Measurements from ENCODE around the gene MRPL46. TPM values are rescaled to one million over a fixed set of nuclear protein-coding genes. Genes with fewer than 3 reads are reported as not detected.

MRPL46 gene
- total and polyA plus RNA-seq, 2 of the 8 experiments (the other 6 are each of a cell fraction or from before 2014, with no cell fraction given) = 17.2 to 24.5 TPM

DNA sequence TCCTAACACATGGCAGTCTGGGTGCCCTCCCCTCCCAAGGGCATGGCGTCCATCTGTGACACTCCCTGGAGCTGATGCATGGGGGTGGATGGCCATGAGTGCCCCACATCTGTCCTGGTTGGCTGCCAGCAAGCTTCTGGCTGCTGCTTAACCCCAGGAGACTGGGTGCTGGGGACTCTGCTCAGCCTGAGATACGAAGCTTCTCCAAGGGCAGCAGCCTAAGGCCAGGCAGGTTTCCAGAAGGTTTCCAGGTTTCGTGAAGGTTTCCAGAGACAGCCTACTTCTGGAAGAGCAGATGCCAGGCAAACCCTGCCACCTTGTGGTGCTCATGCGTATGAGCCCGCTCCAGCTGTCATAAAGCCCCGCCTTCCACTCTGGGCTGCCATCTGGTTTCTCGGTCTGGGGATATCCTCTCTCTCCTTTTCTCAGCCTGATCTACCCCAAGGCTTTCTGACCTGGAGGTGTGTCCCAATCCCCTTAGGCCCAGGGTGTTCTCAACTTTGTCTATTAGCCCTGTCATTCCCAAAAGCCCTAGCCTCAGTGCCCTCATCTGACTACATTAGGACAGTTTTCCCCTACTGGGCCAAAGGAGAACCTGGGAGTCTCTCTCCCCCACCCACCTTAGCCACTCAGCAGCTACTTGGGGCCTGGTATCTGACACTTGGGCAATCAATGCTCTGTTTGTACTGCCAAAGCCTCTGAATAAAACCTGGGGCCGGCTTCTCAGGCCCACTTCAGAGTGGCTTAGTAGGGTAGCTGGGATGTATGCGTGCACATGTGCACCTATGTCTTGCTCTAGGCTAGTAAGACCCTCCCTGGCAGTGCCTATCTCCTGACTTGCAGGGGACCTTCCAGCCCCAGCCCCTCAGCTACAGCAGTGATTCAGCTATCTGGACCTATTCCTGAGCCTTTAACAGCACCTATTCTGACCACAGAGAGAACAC lies 12.0 kb downstream of the MRPL46 start (continued):
- TF ChIP-seq RBBP5 (IDR thresholded peaks at IDR 0.05; ENCODE audit: borderline replicate concordance, low read depth, low read length) = no peak
- TF ChIP-seq RAD21 (IDR thresholded peaks at IDR 0.05 in 1 of 2, conservative IDR thresholded peaks at IDR 0.05 in 1 of 2; ENCODE audit: low read depth in 2 of 2, low read length in 2 of 2) = peak; percentile 81 to 84
- no peak for TF ChIP-seq FOSL1 (IDR thresholded peaks at IDR 0.05; ENCODE audit: insufficient read depth, low read depth, low read length)
- no peak for TF ChIP-seq EZH2 (IDR thresholded peaks at IDR 0.05; ENCODE audit: low read depth, low read length, severe bottlenecking)
- TF ChIP-seq KDM1A (IDR thresholded peaks at IDR 0.05; ENCODE audit: borderline replicate concordance, low read length) = no peak
- no peak for TF ChIP-seq TAF1 (IDR thresholded peaks at IDR 0.05; ENCODE audit: low read depth, low read length)
- TF ChIP-seq CTBP2 (IDR thresholded peaks at IDR 0.05; ENCODE audit: borderline replicate concordance, insufficient read depth, insufficient read length, low read length) = no peak
- no peak for TF ChIP-seq GABPA (IDR thresholded peaks at IDR 0.05; ENCODE audit: borderline replicate concordance, insufficient read depth, low read length)
- no peak for TF ChIP-seq SRF (IDR thresholded peaks at IDR 0.05; ENCODE audit: low read depth, low read length)

Measured in H1 (cell line).